Prostate gland (tissue), 2 donors: ENCODE measurements around the gene SH3BP4. TPM values are rescaled to one million over a fixed set of nuclear protein-coding genes. Genes with fewer than 3 reads are reported as not detected.

Experiments
- DNase-seq: peaks from one replicate; pipeline ENCODE4 v3.0.0-alpha.2; 2019; ENCODE audit warnings: low spot score
- H3K27ac ChIP-seq, 2 donors: fragments of 200-600 bp; sonication (generic); 2 replicates each; pipeline ENCODE4 v1.5.1; 2017 to 2019
- H3K27me3 ChIP-seq: fragments of 200-600 bp; sonication (generic); replicated peaks from 2 replicates; pipeline ENCODE4 v1.5.1; 2019; ENCODE audit not compliant: insufficient read depth
- H3K36me3 ChIP-seq, 2 donors: fragments of 200-600 bp; sonication (generic); 1 replicate in 1 of 2; 2 replicates in 1 of 2; pipeline versions ENCODE4 v1.5.1 to v1.8.1; 2017 to 2019
- H3K4me1 ChIP-seq: fragments of 200-600 bp; sonication (generic); replicated peaks from 2 replicates; pipeline ENCODE4 v1.5.1; 2019
- H3K4me3 ChIP-seq, 2 donors: fragments of 200-600 bp; sonication (generic); 2 replicates each; pipeline ENCODE4 v1.5.1; 2017 to 2019
- H3K9me3 ChIP-seq: fragments of 200-600 bp; sonication (generic); 2 replicates; pipeline ENCODE4 v1.5.1; 2017
- POLR2A ChIP-seq: fragments of 450-650 bp; IDR thresholded peaks from one replicate; pipeline ENCODE4 v1.6.1; 2016; ENCODE audit warnings: antibody characterized with exemption, mild to moderate bottlenecking
- POLR2AphosphoS5 ChIP-seq: sonication (generic); formaldehyde crosslinking; IDR thresholded peaks from one replicate; pipeline ENCODE4 v1.6.1; 2017; ENCODE audit warnings: antibody characterized with exemption
- WGBS: methylation state at CpG from one replicate; pipeline ENCODE4 v1.1.5; 2018; 5-methylcytosine and 5-hydroxymethylcytosine counted together
- intact Hi-C: fragments of 100-400 bp; cut with DNase I; formaldehyde crosslinking; loops from one replicate; pipeline ENCODE4 v1.14.2; 2022
- total RNA-seq, 2 donors: library from RNA; depleted of rRNA; stranded (reverse); fragments of >200 nt; gene quantifications; one replicate each; pipeline ENCODE4 v1.1.0, GENCODE V29; 2016
- TF ChIP-seq, protein P1 (sequence below), 4 experiments: fragments of 200-600 bp in 2 of 4; fragments of 450-650 bp in 2 of 4; sonication (generic) in 2 of 4; IDR thresholded peaks; 1 replicate in 3 of 4; 2 replicates in 1 of 4; pipeline ENCODE4 v1.5.1; 2016 to 2019; ENCODE audit warnings: antibody characterized with exemption in 4 of 4, mild to moderate bottlenecking in 2 of 4, moderate library complexity in 2 of 4

Gene SH3BP4
- total RNA-seq, 2 donors from 2014 or later = 86.7 to 134 TPM

DNA sequence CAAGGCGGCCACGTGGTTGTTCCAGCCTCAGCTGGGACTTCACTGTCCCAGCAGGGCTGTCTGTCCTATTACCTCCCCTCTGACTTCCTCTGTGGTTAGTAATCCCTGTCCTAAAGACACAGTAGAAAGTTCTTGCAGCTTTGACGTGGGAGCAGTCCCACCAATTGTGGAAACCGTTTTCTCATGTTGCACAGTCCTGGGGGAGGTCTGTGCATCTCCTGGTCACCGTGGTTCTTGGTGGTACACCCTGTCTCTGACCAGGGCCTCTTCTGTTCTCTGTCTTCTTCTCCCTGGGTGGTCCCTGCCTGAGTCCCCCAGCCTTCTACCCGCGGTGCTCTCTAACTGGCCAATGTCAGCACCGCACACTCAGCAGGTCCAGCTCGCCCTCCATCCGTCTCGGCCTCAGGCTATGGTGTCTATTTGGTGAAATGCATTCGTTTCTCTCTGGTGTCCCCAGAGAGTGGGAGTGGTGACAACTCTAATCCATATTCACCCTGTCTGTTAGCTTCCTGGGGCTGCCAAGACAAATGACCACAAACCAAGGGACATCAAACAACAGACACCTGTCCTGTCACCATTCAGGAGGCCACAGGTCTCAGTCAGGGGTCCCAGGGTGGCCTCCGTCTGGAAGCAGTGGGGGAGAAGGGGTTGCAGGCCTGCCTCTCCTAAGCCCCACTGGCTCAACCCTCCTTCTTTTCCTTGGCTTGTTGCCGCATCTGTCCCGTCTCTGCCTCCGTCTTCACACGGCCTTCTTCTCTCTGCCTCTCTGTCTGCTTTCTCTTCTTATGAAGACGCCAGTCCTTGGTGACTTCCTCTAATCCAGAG is 99.8 kb downstream of the SH3BP4 start:
- intact Hi-C loops = no loop called here
- H3K4me3 ChIP-seq = no peak overlapping the region
- no peaks in the 10 kb centered on the region for H3K27me3 ChIP-seq
- H3K4me1 ChIP-seq = peaks cover 31% of the 10 kb centered on the region
- H3K36me3 ChIP-seq = peaks cover 0 to 6% of the 10 kb centered on the region in 2 donors
- TF ChIP-seq POLR2A (no peak), POLR2AphosphoS5 (no peak)
- TF ChIP-seq, protein P1, sequence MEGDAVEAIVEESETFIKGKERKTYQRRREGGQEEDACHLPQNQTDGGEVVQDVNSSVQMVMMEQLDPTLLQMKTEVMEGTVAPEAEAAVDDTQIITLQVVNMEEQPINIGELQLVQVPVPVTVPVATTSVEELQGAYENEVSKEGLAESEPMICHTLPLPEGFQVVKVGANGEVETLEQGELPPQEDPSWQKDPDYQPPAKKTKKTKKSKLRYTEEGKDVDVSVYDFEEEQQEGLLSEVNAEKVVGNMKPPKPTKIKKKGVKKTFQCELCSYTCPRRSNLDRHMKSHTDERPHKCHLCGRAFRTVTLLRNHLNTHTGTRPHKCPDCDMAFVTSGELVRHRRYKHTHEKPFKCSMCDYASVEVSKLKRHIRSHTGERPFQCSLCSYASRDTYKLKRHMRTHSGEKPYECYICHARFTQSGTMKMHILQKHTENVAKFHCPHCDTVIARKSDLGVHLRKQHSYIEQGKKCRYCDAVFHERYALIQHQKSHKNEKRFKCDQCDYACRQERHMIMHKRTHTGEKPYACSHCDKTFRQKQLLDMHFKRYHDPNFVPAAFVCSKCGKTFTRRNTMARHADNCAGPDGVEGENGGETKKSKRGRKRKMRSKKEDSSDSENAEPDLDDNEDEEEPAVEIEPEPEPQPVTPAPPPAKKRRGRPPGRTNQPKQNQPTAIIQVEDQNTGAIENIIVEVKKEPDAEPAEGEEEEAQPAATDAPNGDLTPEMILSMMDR (IDR thresholded peaks at IDR 0.05) = no peak
- no peak for DNase-seq
- H3K9me3 ChIP-seq = no peaks in the 10 kb centered on the region
- 73% methylated on average over 18 of the region's 18 CpGs for WGBS
- H3K27ac ChIP-seq = peak overlapping the region; percentile 77 to 81

DNA sequence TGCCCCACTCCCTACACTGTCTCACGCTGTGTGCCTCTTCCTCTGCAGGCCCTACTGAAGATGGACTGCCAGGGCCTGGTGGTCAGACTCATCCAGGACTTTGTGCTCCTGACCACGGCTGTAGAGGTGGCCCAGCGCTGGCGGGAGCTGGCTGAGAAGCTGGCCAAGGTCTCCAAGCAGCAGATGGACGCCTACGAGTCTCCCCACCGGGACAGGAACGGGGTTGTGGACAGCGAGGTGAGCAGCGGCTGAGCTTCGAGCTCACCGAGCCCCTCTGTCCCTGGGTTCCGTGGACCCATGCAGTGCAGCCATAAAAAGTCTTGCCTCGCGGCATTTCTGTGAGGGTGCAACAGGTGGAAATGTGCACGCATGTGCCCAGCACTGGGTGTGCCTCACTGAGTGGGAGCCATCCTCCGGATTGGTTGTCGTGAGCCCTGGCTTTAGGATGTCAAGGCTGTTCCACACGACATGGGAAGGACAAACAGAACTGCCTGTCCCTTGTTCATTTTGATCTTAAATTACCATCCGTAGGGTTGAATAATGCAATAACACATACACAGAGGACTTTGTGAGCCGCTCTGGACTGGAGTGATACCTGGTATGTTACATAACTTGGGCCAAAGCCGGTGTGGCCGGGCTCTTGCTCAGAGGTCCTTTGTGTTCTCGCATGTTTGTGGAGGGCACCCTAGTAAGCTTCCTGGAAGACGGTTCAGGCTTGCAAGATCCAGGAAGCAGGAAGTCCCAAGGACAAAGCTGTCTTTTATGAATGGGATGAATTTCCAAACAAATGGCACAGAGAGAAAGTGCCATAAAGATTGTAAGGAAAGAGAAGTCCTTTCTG is 100.9 kb downstream of the SH3BP4 start:
- 73% methylated on average over 25 of the region's 25 CpGs for WGBS
- peak; percentile 91 for DNase-seq
- Histone ChIP-seq H3K4me1 (peaks cover 30% of the 10 kb centered on the region), H3K36me3 (peaks cover 0 to 6% of the 10 kb centered on the region in 2 donors), H3K9me3 (no peaks in the 10 kb centered on the region), H3K27me3 (no peaks in the 10 kb centered on the region), H3K4me3 (no peak overlapping the region), H3K27ac (peak overlapping the region; percentile 77 to 81)
- TF ChIP-seq, protein P1 (IDR thresholded peaks at IDR 0.05) = no peak
- TF ChIP-seq POLR2A = no peak
- peak; percentile 93 for TF ChIP-seq POLR2AphosphoS5
- intact Hi-C loops = no loop called here

DNA sequence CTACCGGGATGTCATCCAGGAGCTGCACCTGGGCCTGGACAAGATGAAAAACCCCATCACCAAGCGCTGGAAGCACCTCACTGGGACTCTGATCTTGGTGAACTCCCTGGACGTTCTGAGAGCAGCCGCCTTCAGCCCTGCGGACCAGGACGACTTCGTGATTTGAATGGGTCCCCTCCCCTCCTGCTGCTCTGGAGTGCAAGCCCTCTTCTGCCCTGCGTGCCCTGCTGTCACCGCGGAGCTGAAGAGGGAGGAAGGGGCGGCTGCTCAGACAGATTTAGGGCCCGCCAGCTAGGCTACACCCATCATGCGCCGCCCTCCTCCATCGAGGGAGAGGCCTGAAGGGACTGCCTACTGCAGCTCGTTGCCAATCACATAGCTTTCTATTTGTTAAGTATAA is 101.8 kb downstream of the SH3BP4 start:
- Histone ChIP-seq H3K4me3 (no peak overlapping the region), H3K4me1 (peaks cover 25% of the 10 kb centered on the region), H3K36me3 (peaks cover 0 to 6% of the 10 kb centered on the region in 2 donors), H3K9me3 (no peaks in the 10 kb centered on the region), H3K27ac (peak overlapping the region; percentile 77 to 81), H3K27me3 (no peaks in the 10 kb centered on the region)
- 55% methylated on average over 16 of the region's 16 CpGs for WGBS
- no peak for TF ChIP-seq POLR2AphosphoS5
- no peak for TF ChIP-seq POLR2A
- TF ChIP-seq, protein P1 (IDR thresholded peaks at IDR 0.05) = no peak
- intact Hi-C loops = no loop called here
- no peak for DNase-seq

DNA sequence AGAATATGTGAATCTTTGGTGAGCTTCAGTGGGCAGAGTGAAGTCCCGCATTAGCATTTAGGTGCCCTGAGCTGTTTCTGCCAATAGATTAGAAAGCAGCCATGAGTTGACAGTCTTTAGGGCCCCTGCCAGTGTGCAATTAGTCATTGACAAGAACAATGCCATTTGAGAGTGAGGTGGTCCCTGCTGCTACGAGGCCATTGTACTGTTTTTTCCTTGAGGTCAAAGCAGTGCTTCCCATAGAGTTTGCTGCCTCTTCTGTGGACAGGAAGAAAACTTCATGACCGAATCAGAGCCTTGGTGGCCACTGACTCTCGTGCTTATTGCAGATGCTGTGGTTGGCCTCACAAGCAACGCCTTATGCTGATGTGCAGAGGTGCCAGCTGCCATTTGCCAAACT is 102.7 kb downstream of the SH3BP4 start:
- Histone ChIP-seq H3K9me3 (no peaks in the 10 kb centered on the region), H3K27ac (peak overlapping the region in 1 of 2 donors; percentile 81), H3K27me3 (no peaks in the 10 kb centered on the region), H3K4me1 (peaks cover 25% of the 10 kb centered on the region), H3K36me3 (peaks cover 0 to 6% of the 10 kb centered on the region in 2 donors), H3K4me3 (no peak overlapping the region)
- no peak for DNase-seq
- intact Hi-C loops = no loop called here
- no peak for TF ChIP-seq POLR2AphosphoS5
- no peak for TF ChIP-seq POLR2A
- TF ChIP-seq, protein P1 (IDR thresholded peaks at IDR 0.05) = no peak
- 81% methylated on average over 5 of the region's 5 CpGs for whole genome bisulfite sequencing
